Neural cell (in vitro differentiated cells): ENCODE data around the gene PCIF1.
A peak's percentile ranks its signal among the peaks of the same experiment; 100 is the strongest.

ENCODE experiments used
- CTCF ChIP-seq: fragments of 450-650 bp; IDR thresholded peaks from 2 replicates; pipeline ENCODE4 v1.5.1; 2014; ENCODE audit warnings: antibody characterized with exemption, mild to moderate bottlenecking, moderate library complexity; ENCODE audit not compliant: poor library complexity, severe bottlenecking
- EP300 ChIP-seq: fragments of 450-650 bp; conservative IDR thresholded peaks from 2 replicates; pipeline ENCODE4 v1.6.1; 2014; ENCODE audit warnings: antibody characterized with exemption, mild to moderate bottlenecking, moderate library complexity; ENCODE audit not compliant: poor library complexity, severe bottlenecking
- EZH2 ChIP-seq: fragments of 200-600, 300-800 bp; shearing (Covaris generic), sonication (generic); IDR thresholded peaks from 2 replicates; pipeline ENCODE4 v1.6.1; 2014; ENCODE audit warnings: antibody characterized with exemption, low read length, borderline replicate concordance, mild to moderate bottlenecking; ENCODE audit not compliant: insufficient read depth, poor library complexity, severe bottlenecking
- POLR2AphosphoS5 ChIP-seq: IDR thresholded peaks from 2 replicates; pipeline ENCODE4 v1.6.1; 2012
- TAF1 ChIP-seq: IDR thresholded peaks from 2 replicates; pipeline ENCODE4 v1.6.1; 2012; ENCODE audit warnings: low read depth

GRCh38 chr20:45934586-45935415, at the start of gene PCIF1:
- TF ChIP-seq CTCF = no peak
- peak; percentile 100 for TF ChIP-seq TAF1
- TF ChIP-seq EZH2 = no peak
- peak; percentile 99 for TF ChIP-seq POLR2AphosphoS5
- TF ChIP-seq EP300 = peak; percentile 52
